NT2/D1 (cell line): ENCODE data around the gene NDUFA5.

Source experiments
- SUZ12 ChIP-seq: IDR thresholded peaks from 2 replicates; pipeline ENCODE4 v1.6.1; 2011; ENCODE audit not compliant: insufficient read length, insufficient read depth; ENCODE audit errors: extremely low read depth
- YY1 ChIP-seq: IDR thresholded peaks from 2 replicates; pipeline ENCODE4 v1.6.1; 2011; ENCODE audit not compliant: insufficient read length, insufficient read depth
- ZNF274 ChIP-seq: IDR thresholded peaks from 2 replicates; pipeline ENCODE4 v1.6.1; 2011; ENCODE audit warnings: mild to moderate bottlenecking, low read depth, low read length

DNA sequence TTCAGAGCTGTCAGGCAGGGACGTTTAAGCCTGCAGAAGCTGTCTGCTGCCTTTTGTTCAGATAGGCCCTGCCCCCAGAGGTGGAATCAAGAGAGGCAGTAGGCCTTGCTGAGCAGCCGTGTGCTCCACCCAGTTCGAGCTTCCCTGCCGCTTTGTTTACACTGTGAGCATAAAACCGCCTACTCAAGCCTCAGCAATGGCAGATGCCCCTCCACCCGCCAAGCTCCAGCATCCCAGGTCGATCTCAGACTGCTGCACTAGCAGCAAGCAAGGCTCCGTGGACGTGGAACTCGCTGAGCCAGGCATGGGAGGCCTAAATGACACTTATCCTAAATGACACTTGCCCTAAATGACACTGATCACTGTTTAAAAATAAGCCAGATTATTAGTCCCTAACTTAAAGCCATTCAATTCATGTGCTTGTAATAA, 37.2 kb upstream of the NDUFA5 start:
- TF ChIP-seq SUZ12, result no peak
- no peak for TF ChIP-seq YY1
- TF ChIP-seq ZNF274, result no peak
